Activated CD4-positive, CD25-positive, alpha-beta regulatory T cell treated with anti-CD3 and anti-CD28 coated beads, Interleukin-2, amount 50 U/mL, for 24 hours (primary cell): ENCODE measurements around the gene RBM3.
"Not testable (repeated sequence)": the region's sequence is repeated elsewhere in the genome, so short reads cannot be mapped to it uniquely, and the experiment has no call there.

Experiments
- ATAC-seq, 2 donors: fragments of 150-1000 bp; cut with Tn5 transposase; one replicate each; pipeline ENCODE4 v1.10.0; 2021; ENCODE audit warnings: mild to moderate bottlenecking in 1 of 2, moderate library complexity in 1 of 2

Gene RBM3

DNA sequence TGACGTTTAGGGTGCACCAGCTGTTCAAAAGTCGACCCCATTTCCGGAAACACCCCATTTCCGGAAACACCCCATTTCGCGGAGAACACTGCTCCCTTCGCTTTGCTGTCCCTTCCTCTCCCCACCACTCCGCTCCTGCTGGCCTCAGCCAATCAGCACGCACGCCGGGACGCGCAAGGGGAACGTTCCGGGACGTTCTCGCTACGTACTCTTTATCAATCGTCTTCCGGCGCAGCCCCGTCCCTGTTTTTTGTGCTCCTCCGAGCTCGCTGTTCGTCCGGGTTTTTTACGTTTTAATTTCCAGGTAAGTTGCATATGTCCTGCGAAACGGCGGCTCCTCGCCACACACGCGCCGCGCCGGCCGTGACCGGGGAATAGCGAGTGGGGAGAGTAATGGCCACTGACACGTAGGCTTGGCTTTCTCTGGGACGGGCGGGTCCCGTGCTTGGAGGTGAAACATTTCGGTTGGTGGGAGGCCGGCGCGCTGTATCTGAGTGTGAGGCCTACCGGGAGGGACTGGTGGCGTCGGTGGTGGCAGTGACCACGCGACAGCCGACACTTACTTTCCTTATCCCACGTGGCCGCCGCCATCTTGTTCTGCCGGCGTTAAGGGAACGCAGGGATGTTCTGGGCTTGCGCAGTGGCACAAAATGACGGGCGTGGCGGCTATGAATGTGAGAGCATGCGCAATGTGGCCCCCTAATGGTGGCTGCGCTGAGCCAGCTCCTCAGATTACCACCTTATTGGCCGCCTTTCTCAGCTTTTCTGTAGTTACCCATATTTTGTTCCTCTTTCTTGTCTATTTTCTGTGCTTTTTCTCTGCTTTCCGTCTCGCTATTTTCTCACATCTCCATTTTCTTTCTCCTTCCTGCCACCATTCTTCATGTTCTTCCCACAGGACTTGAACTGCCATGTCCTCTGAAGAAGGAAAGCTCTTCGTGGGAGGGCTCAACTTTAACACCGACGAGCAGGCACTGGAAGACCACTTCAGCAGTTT, at the start of gene RBM3:
RBM3 (plus strand) TSS at position 215 of the 997 bp plus-strand sequence; CDS start at position 912, 697 bp downstream.
- peak; percentile 92 for ATAC-seq

DNA sequence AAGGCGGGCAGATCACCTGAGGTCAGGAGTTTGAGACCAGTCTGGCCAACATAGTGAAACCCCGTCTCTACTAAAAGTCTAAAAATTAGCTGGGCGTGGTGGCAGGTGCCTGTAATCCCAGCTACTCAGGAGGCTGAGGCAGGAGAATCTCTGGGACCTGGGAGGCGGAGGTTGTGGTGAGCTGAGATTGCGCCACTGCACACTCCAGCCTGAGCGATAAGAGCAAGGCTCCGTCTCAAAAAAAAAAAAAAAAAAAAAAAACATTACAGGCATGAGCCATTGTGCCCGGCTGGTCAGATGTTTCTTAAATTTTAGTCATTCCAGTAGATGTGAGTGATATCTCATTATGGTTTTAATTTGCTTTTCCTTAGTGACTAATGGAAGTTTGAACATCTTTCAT, 48.4 kb upstream of the RBM3 start:
- not testable (repeated sequence) for ATAC-seq

DNA sequence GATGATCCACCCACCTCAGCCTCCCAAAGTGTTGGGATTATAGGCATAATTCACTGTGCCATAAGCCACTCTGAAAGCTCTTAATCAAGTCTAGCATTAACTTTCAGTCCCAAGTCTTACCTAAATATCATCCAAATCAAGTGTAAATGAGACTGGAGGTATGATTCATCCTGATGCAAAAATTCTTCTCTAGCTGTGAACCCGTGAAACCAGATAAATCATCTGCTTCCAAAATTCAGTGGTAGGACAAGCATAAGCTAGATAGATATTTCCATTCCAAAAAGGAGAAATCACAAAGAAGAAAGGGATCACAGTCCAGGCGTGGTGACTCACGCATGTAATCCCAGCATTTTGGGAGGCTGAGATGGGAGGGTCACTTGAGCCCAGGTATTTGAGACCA, 43.5 kb upstream of the RBM3 start:
- no peak for ATAC-seq

DNA sequence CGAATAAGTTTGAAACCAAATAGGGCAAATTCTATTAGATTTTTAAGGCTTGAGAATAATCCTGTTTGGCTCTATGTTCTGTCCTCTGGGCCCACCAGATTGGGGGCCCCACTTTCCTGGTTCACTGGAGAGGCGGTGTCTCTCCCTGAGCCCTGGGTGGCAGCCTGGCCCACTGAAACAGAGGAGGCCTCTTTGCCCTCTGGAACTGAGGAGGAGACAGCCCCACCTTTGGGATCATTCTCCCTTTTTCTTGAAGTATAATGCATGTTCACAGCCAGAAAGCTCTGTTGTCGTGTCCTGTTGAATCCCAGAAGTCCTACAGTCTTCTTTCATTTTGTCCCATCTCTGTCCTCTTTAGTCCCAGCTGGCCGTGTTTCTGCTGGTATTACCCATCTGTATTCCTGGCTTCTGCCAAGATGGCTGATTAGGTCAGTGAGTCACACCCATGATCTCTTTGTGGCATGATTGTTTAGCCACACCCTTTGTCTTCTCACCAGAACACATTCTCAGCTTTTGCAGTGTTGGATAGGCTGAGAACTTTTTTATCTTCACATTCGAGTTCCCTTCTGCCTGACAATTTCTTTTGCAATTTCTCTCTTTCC, 42.8 kb upstream of the RBM3 start:
- ATAC-seq, result peak; percentile 50 to 67

- ATAC-seq, result no peak
Observed at GRCh38 chrX:48532161-48532560, 42.1 kb upstream of the RBM3 start.

DNA sequence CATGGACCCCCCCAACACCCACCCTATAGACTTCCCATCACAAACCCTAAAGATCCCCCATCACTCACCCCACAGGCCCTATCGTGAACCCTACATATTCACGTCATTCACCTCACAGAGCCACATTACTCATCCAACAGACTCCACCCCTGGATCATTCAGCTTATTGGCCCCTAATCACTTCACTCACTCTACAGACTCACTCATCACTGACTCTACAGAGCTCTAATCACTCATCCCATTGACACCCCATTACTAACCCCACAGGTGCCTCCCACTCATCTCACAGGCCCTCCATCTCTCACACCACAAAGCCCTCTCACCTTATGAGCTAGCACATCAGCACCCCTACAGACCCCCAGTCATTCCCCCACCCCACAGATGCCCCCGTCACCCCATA, 41.1 kb upstream of the RBM3 start:
- peak; percentile 72 to 83 for ATAC-seq

DNA sequence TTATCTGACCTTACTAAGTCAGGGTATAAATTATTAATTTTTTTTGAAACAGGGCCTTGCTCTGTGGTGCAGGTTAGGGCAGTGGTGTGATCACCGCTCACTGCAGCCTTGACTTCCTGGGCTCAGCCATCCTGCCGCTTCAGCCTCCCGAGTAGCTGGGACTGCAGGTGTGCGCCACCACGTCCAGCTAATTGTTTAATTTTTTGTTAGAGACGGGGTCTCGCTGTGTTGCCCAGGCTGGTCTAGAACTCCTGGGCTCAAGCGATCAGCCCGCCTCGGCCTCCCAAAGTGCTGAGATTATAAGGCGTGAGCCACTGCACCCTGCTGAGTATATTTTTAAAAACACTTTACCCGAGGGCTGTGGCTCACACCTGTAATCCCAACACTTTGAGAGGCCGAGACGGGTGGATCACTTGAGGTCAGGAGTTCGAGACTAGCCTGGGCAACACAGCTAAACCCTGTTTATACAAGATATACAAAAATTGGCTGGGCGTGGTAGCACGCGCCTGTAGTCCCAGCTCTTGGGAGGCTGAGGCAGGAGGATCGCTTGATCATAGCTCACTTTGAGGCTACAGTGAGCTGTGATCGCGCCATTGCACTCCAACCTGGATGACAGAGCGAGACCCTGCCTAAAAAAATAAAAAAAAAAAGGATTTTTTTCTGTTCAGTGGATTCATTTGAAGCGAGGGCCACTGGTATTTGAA, 35.5 kb upstream of the RBM3 start:
- ATAC-seq, result no peak

DNA sequence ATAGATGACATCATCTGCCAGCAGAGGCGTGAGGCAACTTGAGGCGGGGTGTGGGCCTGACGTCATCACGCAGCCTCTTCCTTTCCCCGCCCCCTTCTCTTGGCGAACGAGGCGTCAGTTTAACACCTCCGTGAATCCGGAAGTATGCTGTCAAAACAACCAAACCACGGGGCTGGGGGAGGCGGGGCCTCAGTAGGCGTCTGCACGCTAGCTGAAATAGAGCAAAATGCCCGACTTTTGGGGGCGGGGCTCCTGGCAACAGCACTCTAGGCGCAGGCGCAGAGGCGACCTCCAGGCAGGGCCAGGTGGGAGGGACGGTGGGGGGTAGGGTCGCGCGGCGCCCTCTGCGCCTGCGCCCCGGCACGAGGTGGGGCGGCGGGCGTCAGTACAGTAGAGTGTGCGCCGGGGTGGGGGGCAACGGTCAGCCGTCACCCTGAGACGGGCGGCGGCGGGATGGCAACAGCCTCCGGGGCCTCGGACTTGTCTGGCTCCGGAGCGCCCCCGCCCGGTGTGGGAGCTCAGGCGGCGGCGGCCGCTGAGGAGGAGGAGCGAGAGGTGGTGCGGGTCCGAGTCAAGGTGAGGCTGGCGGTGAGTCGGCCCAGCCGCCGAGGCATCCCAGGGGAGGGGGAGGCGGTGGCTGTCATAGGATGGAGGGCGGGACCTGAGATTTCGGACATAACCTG, 34.8 kb upstream of the RBM3 start, which contains the start of gene TBC1D25:
TBC1D25 (plus strand) TSS at position 370 of the 683 bp plus-strand sequence; CDS start at position 454, 84 bp downstream.
- ATAC-seq, result peak; percentile 86 to 88

GRCh38 chrX:48540028-48540375, 34.3 kb upstream of the RBM3 start:
- ATAC-seq, result peak; percentile 61 to 66

DNA sequence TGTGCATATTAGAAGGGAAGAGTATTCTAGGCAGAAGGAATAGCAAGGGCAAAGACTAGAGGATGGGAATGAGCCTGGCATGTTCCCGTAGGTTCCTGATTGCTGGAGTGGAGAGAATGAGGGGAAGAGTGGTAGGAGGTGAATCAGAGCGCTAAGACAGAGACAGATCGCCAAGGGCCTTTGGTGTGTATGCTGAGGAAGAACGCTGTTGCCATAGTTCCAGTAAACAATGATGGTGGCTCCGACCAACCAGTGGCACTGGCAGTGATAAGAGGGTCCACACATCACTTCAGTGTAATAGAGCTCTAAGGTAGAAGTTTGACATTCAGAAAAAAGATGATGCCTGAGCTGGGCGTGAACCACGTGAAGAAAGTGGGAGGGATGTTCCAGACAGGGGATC, 33.8 kb upstream of the RBM3 start:
- ATAC-seq, result no peak

GRCh38 chrX:48541140-48541814, 33.0 kb upstream of the RBM3 start:
- no peak for ATAC-seq

- ATAC-seq, result no peak
Observed at GRCh38 chrX:48548871-48549270, 25.4 kb upstream of the RBM3 start.

GRCh38 chrX:48555731-48556325, 18.5 kb upstream of the RBM3 start:
- not testable (repeated sequence) for ATAC-seq

- ATAC-seq, result peak; percentile 95 to 97
Observed at GRCh38 chrX:48558271-48558670, 16.0 kb upstream of the RBM3 start.

GRCh38 chrX:48559636-48560035, 14.6 kb upstream of the RBM3 start:
- no peak for ATAC-seq

DNA sequence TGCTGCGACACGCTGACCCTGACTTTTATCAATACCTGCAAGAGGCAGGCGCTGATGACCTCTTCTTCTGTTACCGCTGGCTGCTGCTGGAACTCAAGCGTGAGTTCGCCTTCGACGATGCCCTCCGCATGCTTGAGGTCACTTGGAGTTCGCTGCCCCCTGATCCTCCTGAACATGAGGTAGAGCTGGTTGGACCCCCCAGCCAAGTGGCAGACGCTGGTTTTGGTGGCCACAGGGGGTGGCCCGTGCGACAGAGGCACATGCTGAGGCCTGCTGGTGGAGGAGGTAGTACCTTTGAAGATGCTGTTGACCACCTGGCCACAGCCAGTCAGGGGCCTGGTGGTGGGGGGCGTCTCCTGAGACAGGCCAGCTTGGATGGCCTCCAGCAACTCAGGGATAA, 14.2 kb upstream of the RBM3 start:
- ATAC-seq, result no peak

DNA sequence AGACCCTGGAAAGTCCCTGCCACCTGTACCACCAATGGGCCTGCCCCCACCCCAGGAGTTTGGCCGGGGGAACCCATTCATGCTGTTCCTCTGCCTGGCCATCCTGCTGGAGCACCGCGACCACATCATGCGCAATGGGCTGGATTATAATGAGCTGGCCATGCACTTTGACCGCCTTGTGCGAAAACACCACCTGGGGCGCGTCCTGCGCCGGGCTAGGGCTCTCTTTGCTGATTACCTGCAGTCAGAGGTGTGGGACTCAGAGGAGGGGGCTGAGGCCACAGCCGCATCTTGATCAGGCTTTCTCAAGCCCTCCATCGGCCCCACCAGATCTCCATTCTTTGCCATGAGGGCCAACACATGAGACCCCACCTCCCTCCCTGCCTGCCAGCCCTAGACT, 13.6 kb upstream of the RBM3 start:
- ATAC-seq, result no peak

DNA sequence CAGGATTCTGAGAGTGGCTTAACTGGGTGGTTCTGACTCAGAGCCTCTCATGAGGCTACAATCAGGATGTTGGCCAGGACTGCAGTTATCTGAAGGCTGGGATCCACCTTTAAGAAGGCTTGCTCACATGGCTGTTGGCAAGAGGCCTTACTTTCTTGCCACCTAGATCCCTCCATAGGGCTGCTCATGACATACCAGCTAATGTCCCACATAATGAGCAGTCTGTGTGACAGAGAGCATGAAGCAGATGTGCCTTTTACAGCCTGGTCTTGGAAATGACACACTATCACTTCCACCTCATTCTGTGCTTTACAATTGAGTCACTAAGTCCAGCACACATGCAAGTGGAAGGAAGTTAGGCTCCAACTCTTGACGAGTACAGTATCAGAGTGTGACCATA, 4.3 kb upstream of the RBM3 start:
- peak; percentile 37 to 53 for ATAC-seq

GRCh38 chrX:48573690-48574269, 504 bp upstream of the RBM3 start:
- ATAC-seq, result no peak

DNA sequence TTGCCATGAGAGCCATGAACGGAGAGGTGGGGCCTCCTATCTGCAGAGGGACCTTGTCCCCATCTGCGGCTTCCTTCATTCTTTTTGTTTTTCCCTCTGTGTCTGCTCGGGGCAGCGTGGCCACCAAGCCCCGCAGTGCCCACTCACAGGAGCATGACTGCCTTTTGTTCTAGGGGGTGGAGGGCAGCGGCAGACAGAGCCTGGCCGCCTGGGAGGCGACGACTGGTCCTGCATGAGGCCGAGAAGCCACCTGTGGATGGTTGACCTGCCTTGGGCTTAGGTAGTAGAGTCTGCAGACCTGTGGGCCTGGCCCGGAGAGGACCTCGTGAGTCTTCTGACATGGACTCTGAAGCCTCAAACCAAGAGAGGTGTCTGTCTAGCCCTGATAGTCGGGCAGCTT, 1.4 kb downstream of the RBM3 start:
- no peak for ATAC-seq

- ATAC-seq, result no peak
Observed at GRCh38 chrX:48576108-48576507, 1.8 kb downstream of the RBM3 start.
